Endothelial cell of umbilical vein (primary cell): Measurements from ENCODE around the gene MYMX. TPM values are rescaled to one million over a fixed set of nuclear protein-coding genes. Genes with fewer than 3 reads are reported as not detected.

Experiments used
- BruUV-seq: library from RNA; stranded (reverse); fragments of 400-500 nt; replicated peaks from 2 replicates; lab custom pipeline; 2021; lab: Mats Ljungman, UMichigan
- CTCF ChIA-PET: fragments of 300-600, 350-600 bp; sonication (Branson Sonifier 250); formaldehyde crosslinking; loops from one replicate; lab custom pipeline; 2021; ENCODE audit warnings: antibody characterized with exemption, inconsistent platforms; lab: Charles Lee
- POLR2A ChIA-PET: fragments of 300-600, 350-600 bp; sonication (Branson Sonifier 250); formaldehyde crosslinking; loops from one replicate; lab custom pipeline; 2021; ENCODE audit warnings: antibody characterized with exemption, inconsistent platforms; lab: Charles Lee
- DNase-seq: peaks from one replicate; pipeline ENCODE4 v3.0.0-alpha.2; 2011; ENCODE audit warnings: low read depth, low spot score
- FAIRE-seq: peaks from 2 replicates; lab custom pipeline; 2011; peaks lifted over from hg19 to GRCh38; lab: Jason Lieb, UNC
- H2AFZ ChIP-seq: 2 replicates; pipeline ENCODE4 v1.6.0; 2012; ENCODE audit warnings: low read depth, low read length, control low read depth, inconsistent platforms
- H3K27ac ChIP-seq: 2 replicates; pipeline ENCODE4 v1.5.1; 2011; ENCODE audit warnings: low read depth, mild to moderate bottlenecking, control low read depth, low read length, moderate library complexity; ENCODE audit not compliant: insufficient read depth
- H3K27me3 ChIP-seq, 2 experiments: 2 replicates each; pipeline versions ENCODE4 v1.6.0 to v1.6.1; 2011; ENCODE audit warnings: low read length in 2 of 2, mixed read lengths in 1 of 2; ENCODE audit not compliant: control insufficient read depth in 2 of 2, insufficient read depth in 2 of 2
- H3K36me3 ChIP-seq, 2 experiments: 2 replicates in 1 of 2; 3 replicates in 1 of 2; pipeline ENCODE4 v1.5.1; 2011; ENCODE audit warnings: low read length in 2 of 2, mild to moderate bottlenecking in 1 of 2, moderate library complexity in 1 of 2; ENCODE audit not compliant: control insufficient read depth in 2 of 2, insufficient read depth in 2 of 2; ENCODE audit errors: extremely low read depth in 1 of 2
- H3K4me1 ChIP-seq: 3 replicates; pipeline ENCODE4 v1.5.1; 2011; ENCODE audit warnings: mild to moderate bottlenecking, low read length; ENCODE audit not compliant: control insufficient read depth, insufficient read depth; ENCODE audit errors: extremely low read depth
- H3K4me2 ChIP-seq: 2 replicates; pipeline ENCODE4 v1.6.1; 2011; ENCODE audit warnings: low read length, control low read depth, mixed read lengths; ENCODE audit not compliant: insufficient read depth
- H3K4me3 ChIP-seq, 3 experiments: fragments of 200-600 bp in 1 of 3; sonication (generic), shearing (Covaris generic) in 1 of 3; replicated peaks in 1 of 3; 2 replicates each; pipeline ENCODE4 v1.5.1; 2011 to 2016; ENCODE audit warnings: control low read depth in 3 of 3, low read length in 3 of 3, mild to moderate bottlenecking in 2 of 3, inconsistent platforms in 1 of 3, low read depth in 1 of 3, moderate library complexity in 1 of 3; ENCODE audit not compliant: insufficient read depth in 1 of 3
- H3K79me2 ChIP-seq: 2 replicates; pipeline ENCODE4 v1.6.0; 2012; ENCODE audit warnings: low read length, inconsistent platforms; ENCODE audit not compliant: control insufficient read depth, insufficient read depth
- H3K9ac ChIP-seq: replicated peaks from 2 replicates; pipeline ENCODE3; 2011; ENCODE audit warnings: low read length, control low read depth; ENCODE audit not compliant: insufficient read depth; ENCODE audit errors: extremely low read depth
- H3K9me1 ChIP-seq: replicated peaks from 3 replicates; pipeline ENCODE4 v1.6.0; 2011; ENCODE audit warnings: mild to moderate bottlenecking, low read length; ENCODE audit not compliant: control insufficient read depth, insufficient read depth; ENCODE audit errors: extremely low read depth
- H3K9me3 ChIP-seq: replicated peaks from 2 replicates; pipeline ENCODE4 v1.5.1; 2012; ENCODE audit warnings: low read length, inconsistent platforms; ENCODE audit not compliant: control insufficient read depth, insufficient read depth
- H4K20me1 ChIP-seq: replicated peaks from 2 replicates; pipeline ENCODE3; 2011; ENCODE audit warnings: mild to moderate bottlenecking, low read length; ENCODE audit not compliant: control insufficient read depth, insufficient read depth; ENCODE audit errors: extremely low read depth
- CTCF ChIP-seq, 2 donors: IDR thresholded peaks; 1 replicate in 1 of 2; 2 replicates in 1 of 2; pipeline ENCODE4 v1.5.1; 2011; ENCODE audit warnings: low read length in 2 of 2, mild to moderate bottlenecking in 2 of 2, moderate library complexity in 2 of 2, control low read depth in 1 of 2, inconsistent platforms in 1 of 2, low read depth in 1 of 2; ENCODE audit not compliant: insufficient read depth in 1 of 2; ENCODE audit errors: extremely low read depth in 1 of 2
- EZH2 ChIP-seq: IDR thresholded peaks from 2 replicates; pipeline ENCODE4 v1.6.1; 2012; ENCODE audit warnings: borderline replicate concordance, low read depth, mild to moderate bottlenecking, moderate library complexity, low read length, inconsistent platforms; ENCODE audit not compliant: severe bottlenecking
- FOS ChIP-seq: IDR thresholded peaks from 2 replicates; pipeline ENCODE4 v1.6.1; 2011; ENCODE audit warnings: mild to moderate bottlenecking, low read length, moderate library complexity, borderline replicate concordance; ENCODE audit not compliant: insufficient read depth
- GATA2 ChIP-seq: IDR thresholded peaks from 2 replicates; pipeline ENCODE4 v1.7.0; 2011; ENCODE audit warnings: low read depth, mild to moderate bottlenecking, moderate library complexity, mixed read lengths, low read length; ENCODE audit not compliant: insufficient read length, insufficient read depth
- JUN ChIP-seq: IDR thresholded peaks from 2 replicates; pipeline ENCODE4 v1.6.1; 2011; ENCODE audit warnings: borderline replicate concordance, low read depth; ENCODE audit not compliant: insufficient read length, insufficient read depth
- MYC ChIP-seq: IDR thresholded peaks from one replicate; pipeline ENCODE4 v1.6.1; 2011; ENCODE audit warnings: mild to moderate bottlenecking, low read depth, low read length
- POLR2A ChIP-seq: IDR thresholded peaks from 2 replicates; pipeline ENCODE4 v1.6.1; 2012; ENCODE audit warnings: low read depth, mild to moderate bottlenecking, control low read depth, low read length
- POLR2AphosphoS5 ChIP-seq: IDR thresholded peaks from 2 replicates; pipeline ENCODE4 v1.6.1; 2012; ENCODE audit warnings: low read depth, mild to moderate bottlenecking, control low read depth, low read length, moderate library complexity; ENCODE audit not compliant: insufficient read depth
- dilution Hi-C: fragments of 300-500 bp; cut with MboI; formaldehyde crosslinking; loops from one replicate; pipeline ENCODE4 v1.15.0; 2019; ENCODE audit warnings: low sequenced_read_pairs; ENCODE audit not compliant: extremely low pct_ligation_motif_present
- intact Hi-C: fragments of 100-400 bp; cut with micrococcal nuclease; formaldehyde crosslinking; loops from one replicate; pipeline ENCODE4 v1.10.0; 2022
- polyA plus RNA-seq, 4 experiments: library from polyadenylated mRNA; depleted of rRNA in 3 of 4; stranded (reverse) in 3 of 4; unstranded in 1 of 4; fragments of >200 nt; gene quantifications; 2 replicates each; pipeline versions ENCODE4 v1.2.1 to v1.2.3, GENCODE V29; 2011 to 2012; ENCODE audit warnings: missing spikeins in 1 of 4
- total RNA-seq: library from RNA; stranded (reverse); gene quantifications from 2 replicates; pipeline ENCODE4 v1.2.3, GENCODE V29; 2021
- TF ChIP-seq, protein P1 (sequence below): IDR thresholded peaks from 2 replicates; pipeline ENCODE4 v1.6.1; 2011; ENCODE audit not compliant: insufficient read depth, insufficient read length

Gene MYMX
- total and polyA plus RNA-seq, 2 donors (not counting 3 experiments of a cell fraction or from before 2014, with no cell fraction given), result 0.18 TPM; not detected in 1

DNA sequence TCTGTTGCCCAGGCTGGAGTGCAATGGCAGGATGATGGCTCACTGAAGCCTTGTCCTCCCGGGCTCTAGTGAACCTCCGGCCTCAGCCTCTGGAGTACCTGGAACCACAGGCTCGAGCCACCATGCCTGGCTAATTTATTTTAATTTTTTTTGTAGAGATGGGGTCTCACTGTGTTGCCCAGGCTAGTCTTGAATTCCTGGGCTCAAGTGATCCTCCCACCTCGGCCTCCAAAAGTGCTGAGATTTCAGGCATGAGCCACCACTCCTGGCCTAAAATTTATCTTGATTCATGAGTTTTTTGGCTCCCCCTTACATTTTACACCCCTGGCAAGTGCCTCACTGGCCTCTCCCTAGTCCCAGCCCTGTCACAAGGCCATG is 4.2 kb downstream of the MYMX start:
- dilution Hi-C loops, result no loop called here
- Histone ChIP-seq H3K27ac (peak overlapping the region; percentile 97), H3K36me3 (no peaks in the 10 kb centered on the region), H3K27me3 (no peaks in the 10 kb centered on the region), H3K9me1 (no peaks in the 10 kb centered on the region), H3K9me3 (no peaks in the 10 kb centered on the region), H4K20me1 (no peaks in the 10 kb centered on the region), H3K4me1 (peaks cover 56% of the 10 kb centered on the region), H3K9ac (no peak overlapping the region), H3K79me2 (peaks cover 49% of the 10 kb centered on the region), H2AFZ (no peak overlapping the region), H3K4me3 (no peak overlapping the region), H3K4me2 (no peak overlapping the region)
- BruUV-seq, result no TSS peak
- FAIRE-seq, result no peak
- DNase-seq, result no peak
- ChIA-PET POLR2A (interaction anchor here (0.6 to 5.3 kb wide), 4 partner anchors 26 to 131 kb away, joined by 3 to 34 read pairs (median 8); partner anchors contain the start of gene HSP90AB1), CTCF (interaction anchor here (0.5 to 9.2 kb wide), 11 partner anchors 14 to 124 kb away, joined by 3 to 91 read pairs (median 5); partner anchors contain the start of genes HSP90AB1 and SPATS1)
- intact Hi-C loops, result loop anchor here (1.0 to 2.0 kb wide), 5 partner anchors 13 to 49 kb away; partner anchors contain the start of gene SLC35B2
- TF ChIP-seq, protein P1, sequence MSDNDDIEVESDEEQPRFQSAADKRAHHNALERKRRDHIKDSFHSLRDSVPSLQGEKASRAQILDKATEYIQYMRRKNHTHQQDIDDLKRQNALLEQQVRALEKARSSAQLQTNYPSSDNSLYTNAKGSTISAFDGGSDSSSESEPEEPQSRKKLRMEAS, result no peak
- TF ChIP-seq GATA2 (no peak), MYC (no peak), POLR2A (no peak), JUN (no peak), FOS (no peak), CTCF (IDR thresholded peaks at IDR 0.05; ENCODE audit: extremely low read depth in 1 of 2, insufficient read depth in 1 of 2, low read depth in 1 of 2, low read length in 2 of 2) (no peak), EZH2 (no peak), POLR2AphosphoS5 (no peak)
